Thoracic aorta (tissue), 2 donors: ENCODE measurements around the gene LMO7. TPM values are rescaled to one million over a fixed set of nuclear protein-coding genes. Genes with fewer than 3 reads are reported as not detected.

Experiments
- ATAC-seq: fragments of 150-250 bp; one replicate; pipeline ENCODE4 v1.8.0; 2017; ENCODE audit warnings: low read depth; ENCODE audit not compliant: insufficient number of reproducible peaks, low FRiP score
- DNase-seq: peaks from one replicate; pipeline ENCODE4 v3.0.0-alpha.2; 2020; ENCODE audit warnings: low spot score
- H3K27ac ChIP-seq, 2 donors: fragments of 200-600 bp; sonication (generic); 1 replicate in 1 of 2; 2 replicates in 1 of 2; pipeline ENCODE4 v1.5.1; 2016; ENCODE audit warnings: mild to moderate bottlenecking in 2 of 2, moderate library complexity in 2 of 2
- H3K27me3 ChIP-seq: fragments of 200-600 bp; sonication (generic); replicated peaks from 2 replicates; pipeline ENCODE4 v1.6.0; 2016; ENCODE audit warnings: mild to moderate bottlenecking; ENCODE audit not compliant: insufficient read depth
- H3K36me3 ChIP-seq: fragments of 200-600 bp; sonication (generic); one replicate; pipeline ENCODE4 v1.5.1; 2016
- H3K4me1 ChIP-seq, 2 donors: fragments of 200-600 bp; sonication (generic); 1 replicate in 1 of 2; 2 replicates in 1 of 2; pipeline versions ENCODE4 v1.5.1 to v1.6.0; 2016; ENCODE audit warnings: low read depth in 2 of 2, mild to moderate bottlenecking in 1 of 2; ENCODE audit not compliant: control insufficient read depth in 1 of 2
- H3K4me3 ChIP-seq: fragments of 200-600 bp; sonication (generic); 2 replicates; pipeline ENCODE4 v1.5.1; 2016; ENCODE audit warnings: mild to moderate bottlenecking
- H3K9me3 ChIP-seq: fragments of 200-600 bp; sonication (generic); 2 replicates; pipeline ENCODE4 v1.5.1; 2016
- total RNA-seq, 2 donors: library from RNA; depleted of rRNA; stranded (reverse); fragments of >200 nt; gene quantifications; one replicate each; pipeline versions ENCODE4 v1.1.0 to v1.2.3, GENCODE V29; 2016
- TF ChIP-seq, protein P1 (sequence below): fragments of 200-600 bp; sonication (generic); IDR thresholded peaks from one replicate; pipeline ENCODE4 v1.5.1; 2019; ENCODE audit warnings: antibody characterized with exemption

The LMO7 gene
- total RNA-seq, 2 donors from 2014 or later = 76.3 to 89.9 TPM

DNA sequence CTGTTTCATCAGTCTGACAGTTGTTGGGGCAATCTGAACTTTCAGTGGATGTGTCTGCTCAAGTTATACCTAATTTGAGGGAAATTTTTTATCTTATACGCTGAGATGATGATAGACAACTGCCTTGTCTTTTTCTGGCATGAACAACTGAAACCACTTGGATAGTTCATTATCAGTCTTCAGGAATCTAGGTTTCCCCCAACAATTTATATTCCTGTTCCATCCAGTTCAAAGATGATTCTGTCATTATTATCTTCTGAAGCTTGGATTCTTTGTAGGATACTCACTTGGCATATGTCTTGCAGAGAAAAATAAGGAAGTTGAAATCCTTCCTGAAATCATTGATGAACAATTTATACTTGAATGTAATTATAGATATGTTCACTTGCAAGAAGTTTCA is 193.7 kb downstream of the LMO7 start:
- Histone ChIP-seq H3K27me3 (no peaks in the 10 kb centered on the region), H3K4me3 (no peak overlapping the region), H3K9me3 (no peaks in the 10 kb centered on the region), H3K36me3 (no peaks in the 10 kb centered on the region), H3K4me1 (no peaks in the 10 kb centered on the region), H3K27ac (no peak overlapping the region)
- TF ChIP-seq, protein P1, sequence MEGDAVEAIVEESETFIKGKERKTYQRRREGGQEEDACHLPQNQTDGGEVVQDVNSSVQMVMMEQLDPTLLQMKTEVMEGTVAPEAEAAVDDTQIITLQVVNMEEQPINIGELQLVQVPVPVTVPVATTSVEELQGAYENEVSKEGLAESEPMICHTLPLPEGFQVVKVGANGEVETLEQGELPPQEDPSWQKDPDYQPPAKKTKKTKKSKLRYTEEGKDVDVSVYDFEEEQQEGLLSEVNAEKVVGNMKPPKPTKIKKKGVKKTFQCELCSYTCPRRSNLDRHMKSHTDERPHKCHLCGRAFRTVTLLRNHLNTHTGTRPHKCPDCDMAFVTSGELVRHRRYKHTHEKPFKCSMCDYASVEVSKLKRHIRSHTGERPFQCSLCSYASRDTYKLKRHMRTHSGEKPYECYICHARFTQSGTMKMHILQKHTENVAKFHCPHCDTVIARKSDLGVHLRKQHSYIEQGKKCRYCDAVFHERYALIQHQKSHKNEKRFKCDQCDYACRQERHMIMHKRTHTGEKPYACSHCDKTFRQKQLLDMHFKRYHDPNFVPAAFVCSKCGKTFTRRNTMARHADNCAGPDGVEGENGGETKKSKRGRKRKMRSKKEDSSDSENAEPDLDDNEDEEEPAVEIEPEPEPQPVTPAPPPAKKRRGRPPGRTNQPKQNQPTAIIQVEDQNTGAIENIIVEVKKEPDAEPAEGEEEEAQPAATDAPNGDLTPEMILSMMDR = no peak
- DNase-seq (no peak), ATAC-seq (no peak)

DNA sequence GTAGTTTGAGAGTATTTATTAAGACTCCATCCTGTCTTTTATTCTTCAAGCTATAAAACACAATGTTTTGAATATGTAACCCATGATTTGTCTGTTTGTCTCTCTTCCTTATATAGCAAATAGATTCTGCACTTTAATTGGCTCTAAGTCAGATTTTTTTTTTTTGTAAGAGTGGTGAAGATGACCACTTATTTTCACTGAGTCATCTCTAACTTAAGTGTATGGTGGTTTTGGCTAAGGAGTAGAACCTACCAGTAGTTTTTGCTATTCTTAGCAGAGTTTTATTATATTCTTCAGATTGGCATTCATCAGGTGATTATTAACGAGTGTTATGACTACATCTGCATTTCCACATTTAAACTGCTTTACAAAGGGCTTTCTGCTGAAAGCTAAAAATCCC is 194.7 kb downstream of the LMO7 start:
- DNase-seq (no peak), ATAC-seq (no peak)
- Histone ChIP-seq H3K4me1 (no peaks in the 10 kb centered on the region), H3K27me3 (no peaks in the 10 kb centered on the region), H3K27ac (no peak overlapping the region), H3K36me3 (no peaks in the 10 kb centered on the region), H3K9me3 (no peaks in the 10 kb centered on the region), H3K4me3 (no peak overlapping the region)
- TF ChIP-seq, protein P1 = no peak

DNA sequence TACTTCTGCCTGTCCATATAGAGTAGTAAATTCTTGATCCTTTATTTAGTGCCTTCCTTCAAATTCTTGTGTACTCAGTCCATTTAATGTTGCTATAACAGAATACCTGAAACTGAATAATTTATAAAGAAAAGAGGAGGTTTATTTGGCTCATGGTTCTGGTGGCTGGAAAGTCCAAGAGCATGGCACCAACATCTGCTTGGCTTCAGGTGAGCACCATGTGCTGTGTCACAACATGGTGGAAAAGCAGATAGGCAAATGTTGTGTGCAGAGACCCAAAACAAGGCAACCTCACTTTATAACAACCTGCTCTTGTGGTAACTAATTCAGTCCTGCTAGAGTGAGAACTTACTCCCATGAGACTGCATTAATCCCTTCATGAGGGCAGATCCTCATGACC is 195.3 kb downstream of the LMO7 start:
- Histone ChIP-seq H3K27me3 (no peaks in the 10 kb centered on the region), H3K36me3 (peaks cover under 1% of the 10 kb centered on the region), H3K27ac (no peak overlapping the region), H3K4me1 (no peaks in the 10 kb centered on the region), H3K4me3 (no peak overlapping the region), H3K9me3 (no peaks in the 10 kb centered on the region)
- ATAC-seq = no peak
- TF ChIP-seq, protein P1 = no peak
- no peak for DNase-seq

DNA sequence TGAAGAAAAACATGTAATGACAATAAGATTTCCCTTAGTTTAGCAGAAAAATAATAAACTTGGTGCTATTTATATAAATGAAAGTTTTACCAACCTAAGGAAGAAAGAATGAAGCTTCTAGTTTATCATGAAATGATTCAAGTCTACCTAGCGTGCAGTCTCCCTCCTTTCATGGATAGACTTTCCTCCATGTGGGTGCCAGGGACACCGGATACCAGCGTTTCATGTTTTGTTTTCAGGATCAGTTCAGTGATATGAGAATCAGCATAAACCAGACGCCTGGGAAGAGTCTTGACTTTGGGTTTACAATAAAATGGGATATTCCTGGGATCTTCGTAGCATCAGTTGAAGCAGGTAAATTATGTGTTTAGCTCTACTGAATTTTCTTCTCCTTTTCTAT is 196.7 kb downstream of the LMO7 start:
- TF ChIP-seq, protein P1 = no peak

DNA sequence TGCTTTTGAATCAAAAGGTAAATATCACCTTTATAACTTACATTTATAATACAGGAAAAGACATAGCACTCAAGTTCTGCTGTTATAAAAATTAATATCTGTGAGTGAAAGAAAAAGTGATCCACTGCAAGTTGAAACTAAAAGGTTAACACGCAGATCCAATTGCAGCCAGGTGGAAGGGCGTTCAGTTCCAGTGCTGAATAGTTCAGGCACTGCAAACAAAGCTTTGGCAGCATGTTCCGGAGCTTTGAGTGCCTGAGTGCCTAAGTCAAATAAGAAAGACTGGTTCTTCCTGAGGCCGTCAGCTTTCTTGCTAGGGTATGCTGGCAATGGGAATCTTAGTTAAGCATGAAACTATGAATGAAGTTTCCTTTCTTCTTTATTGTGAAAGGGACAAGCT is 200.3 kb downstream of the LMO7 start:
- Histone ChIP-seq H3K27me3 (no peaks in the 10 kb centered on the region), H3K27ac (no peak overlapping the region), H3K36me3 (peaks cover 10% of the 10 kb centered on the region), H3K4me1 (no peaks in the 10 kb centered on the region), H3K4me3 (no peak overlapping the region), H3K9me3 (no peaks in the 10 kb centered on the region)
- TF ChIP-seq, protein P1 = no peak
- DNase-seq (no peak), ATAC-seq (no peak)

More for the DNA sequence above, 196.7 kb downstream of the LMO7 start:
- ATAC-seq = no peak
- no peak overlapping the region for H3K4me3 ChIP-seq
- DNase-seq = no peak
- H3K36me3 ChIP-seq = peaks cover 4% of the 10 kb centered on the region
- no peaks in the 10 kb centered on the region for H3K9me3 ChIP-seq
- no peak overlapping the region for H3K27ac ChIP-seq
- H3K4me1 ChIP-seq = no peaks in the 10 kb centered on the region
- no peaks in the 10 kb centered on the region for H3K27me3 ChIP-seq
